Measurements from ENCODE around the gene DHRS1. TPM values are rescaled to one million over a fixed set of nuclear protein-coding genes. Genes with fewer than 3 reads are reported as not detected.

DHRS1 gene
- polyA plus RNA-seq, 2 of the 4 experiments (the other 2 are of a cell fraction), result 15.1 to 17.4 TPM

GRCh38 chr14:24255931-24256711, 43.5 kb downstream of the DHRS1 start (continued):
- no peak for TF ChIP-seq MAX (IDR thresholded peaks at IDR 0.05)
- no peak for TF ChIP-seq NPAS2 (CRISPR knock-in tag; IDR thresholded peaks at IDR 0.05; ENCODE audit: borderline replicate concordance)

- ChIA-PET CTCF (interaction anchor here (1.0 to 21.7 kb wide), 3 partner anchors 13 to 176 kb away, joined by 4 to 601 read pairs (median 76); partner anchors contain the start of genes CIDEB, DHRS1, LTB4R and LTB4R2), POLR2A (interaction anchor here (1.0 kb wide), 1 partner anchor 15 kb away, joined by 3 read pairs; no protein-coding TSS in a partner anchor)
- WGBS (ENCODE audit: missing lambda C conversion rate), result 83% methylated on average over 8 of the region's 8 CpGs
- peaks cover 13% of the 10 kb centered on the region for H3K4me1 ChIP-seq
- H3K4me3 ChIP-seq, result no peak overlapping the region
- TF ChIP-seq FOSB (CRISPR knock-in tag; IDR thresholded peaks at IDR 0.05) (no peak), ZSCAN20 (CRISPR knock-in tag; IDR thresholded peaks at IDR 0.05) (no peak), ZNF302 (CRISPR knock-in tag; IDR thresholded peaks at IDR 0.05) (no peak), SREBF2 (IDR thresholded peaks at IDR 0.05) (no peak), POLR2A (IDR thresholded peaks at IDR 0.05; ENCODE audit: low read length) (no peak), MAZ (IDR thresholded peaks at IDR 0.05; ENCODE audit: borderline replicate concordance, low read depth, low read length) (no peak)
- DNase-seq (ENCODE audit: low read depth in 1 of 2, low spot score in 1 of 2), result no peak
- no peak for ATAC-seq
- no peak overlapping the region for H3K4me2 ChIP-seq
- no peak for FAIRE-seq
- no peak overlapping the region for H3K27ac ChIP-seq
- H3K9me3 ChIP-seq, result no peaks in the 10 kb centered on the region
Observed at GRCh38 chr14:24255438-24255837, 44.1 kb downstream of the DHRS1 start.

GRCh38 chr14:24254630-24255392, 44.8 kb downstream of the DHRS1 start:
- ATAC-seq (no peak), DNase-seq (ENCODE audit: low read depth in 1 of 2, low spot score in 1 of 2) (no peak), FAIRE-seq (no peak)
- POLR2A ChIA-PET, result interaction anchor here (1.0 kb wide), 1 partner anchor 16 kb away, joined by 3 read pairs; no protein-coding TSS in a partner anchor
- H3K4me1 ChIP-seq, result peaks cover 13% of the 10 kb centered on the region
- H3K4me2 ChIP-seq, result no peak overlapping the region
- 91% methylated on average over 16 of the region's 19 CpGs for WGBS (ENCODE audit: missing lambda C conversion rate)
- TF ChIP-seq MAZ (IDR thresholded peaks at IDR 0.05; ENCODE audit: borderline replicate concordance, low read depth, low read length) (no peak), CTCF (IDR thresholded peaks at IDR 0.05) (no peak), E2F6 (IDR thresholded peaks at IDR 0.05; ENCODE audit: borderline replicate concordance, low read depth) (no peak), RNF2 (IDR thresholded peaks at IDR 0.05; ENCODE audit: borderline replicate concordance, low read depth) (no peak), PHF8 (IDR thresholded peaks at IDR 0.05; ENCODE audit: borderline replicate concordance, low read depth) (no peak), ZSCAN20 (CRISPR knock-in tag; IDR thresholded peaks at IDR 0.05) (no peak), POLR2AphosphoS2 (conservative IDR thresholded peaks at IDR 0.05; ENCODE audit: low read length) (no peak), SMC3 (IDR thresholded peaks at IDR 0.05) (no peak), RAD21 (conservative IDR thresholded peaks at IDR 0.05 in 1 of 2, IDR thresholded peaks at IDR 0.05 in 1 of 2) (no peak), BHLHE40 (IDR thresholded peaks at IDR 0.05; ENCODE audit: low read depth, low read length) (no peak), HEYL (CRISPR knock-in tag; IDR thresholded peaks at IDR 0.05) (no peak), EHF (CRISPR knock-in tag; IDR thresholded peaks at IDR 0.05) (no peak), ZFP36 (IDR thresholded peaks at IDR 0.05; ENCODE audit: borderline replicate concordance, partially characterized antibody) (no peak)
- H3K9me3 ChIP-seq, result no peaks in the 10 kb centered on the region
- CTCF ChIA-PET, result interaction anchor here (1.0 to 21.7 kb wide), 3 partner anchors 12 to 177 kb away, joined by 4 to 601 read pairs (median 76); partner anchors contain the start of genes CIDEB, DHRS1, LTB4R and LTB4R2
- H3K27ac ChIP-seq, result no peak overlapping the region
- no peak overlapping the region for H3K4me3 ChIP-seq

Data from A549 (cell line).